GM12873 (cell line): ENCODE measurements around the gene FRMD5.

Experiments used
- CTCF ChIP-seq: IDR thresholded peaks from 2 replicates; pipeline ENCODE4 v1.5.1; 2012; ENCODE audit warnings: low read depth, mild to moderate bottlenecking, moderate library complexity, low read length, control low read depth; ENCODE audit not compliant: insufficient read depth; ENCODE audit errors: missing control alignments

Gene FRMD5

GRCh38 chr15:44023176-44023575, 171.9 kb downstream of the FRMD5 start:
- TF ChIP-seq CTCF, result peak; percentile 10

- TF ChIP-seq CTCF, result no peak
Observed at GRCh38 chr15:44018151-44018550, 176.9 kb downstream of the FRMD5 start.

- TF ChIP-seq CTCF, result no peak
Observed at GRCh38 chr15:44015545-44016305, 179.3 kb downstream of the FRMD5 start.

GRCh38 chr15:44011238-44011854, 183.7 kb downstream of the FRMD5 start:
- TF ChIP-seq CTCF, result no peak

- no peak for TF ChIP-seq CTCF
Observed at GRCh38 chr15:44010089-44010488, 185.0 kb downstream of the FRMD5 start.

GRCh38 chr15:44009038-44009437, 186.0 kb downstream of the FRMD5 start:
- no peak for TF ChIP-seq CTCF

GRCh38 chr15:43998607-43999006, 196.5 kb downstream of the FRMD5 start:
- no peak for TF ChIP-seq CTCF
